ENCODE measurements around the gene RRP12. TPM values are rescaled to one million over a fixed set of nuclear protein-coding genes. Genes with fewer than 3 reads are reported as not detected.

RRP12 gene
- total RNA-seq, 1 donor from 2014 or later = 69.8 TPM

GRCh38 chr10:97325754-97326153 is 75.4 kb downstream of the RRP12 start:
- Mint-ChIP-seq H3K9me3 (no peaks in the 10 kb centered on the region), H3K27ac (no peak overlapping the region), H3K4me3 (ENCODE audit: low read depth) (no peak overlapping the region), H3K36me3 (ENCODE audit: low read depth) (peaks cover 18% of the 10 kb centered on the region), H3K4me1 (ENCODE audit: low read depth) (peaks cover 43% of the 10 kb centered on the region), H3K27me3 (ENCODE audit: low read depth) (peaks cover 4% of the 10 kb centered on the region)
- intact Hi-C loops (cut with micrococcal nuclease) = loop anchor here (5.0 to 10.0 kb wide), 2 partner anchors 77 to 741 kb away; partner anchors contain the start of genes RRP12 and TM9SF3
- no peak for DNase-seq (ENCODE audit: low spot score)

GRCh38 chr10:97323501-97323900 is 77.6 kb downstream of the RRP12 start:
- no peak overlapping the region for H3K4me3 Mint-ChIP-seq (ENCODE audit: low read depth)
- peaks cover 10% of the 10 kb centered on the region for H3K27me3 Mint-ChIP-seq (ENCODE audit: low read depth)
- intact Hi-C loops (cut with micrococcal nuclease) = loop anchor here (10.0 kb wide), 1 partner anchor 739 kb away; the partner anchor contains the start of gene TM9SF3
- peaks cover 5% of the 10 kb centered on the region for H3K36me3 Mint-ChIP-seq (ENCODE audit: low read depth)
- no peak overlapping the region for H3K27ac Mint-ChIP-seq
- H3K9me3 Mint-ChIP-seq = no peaks in the 10 kb centered on the region
- DNase-seq (ENCODE audit: low spot score) = no peak
- H3K4me1 Mint-ChIP-seq (ENCODE audit: low read depth) = peaks cover 39% of the 10 kb centered on the region

DNA sequence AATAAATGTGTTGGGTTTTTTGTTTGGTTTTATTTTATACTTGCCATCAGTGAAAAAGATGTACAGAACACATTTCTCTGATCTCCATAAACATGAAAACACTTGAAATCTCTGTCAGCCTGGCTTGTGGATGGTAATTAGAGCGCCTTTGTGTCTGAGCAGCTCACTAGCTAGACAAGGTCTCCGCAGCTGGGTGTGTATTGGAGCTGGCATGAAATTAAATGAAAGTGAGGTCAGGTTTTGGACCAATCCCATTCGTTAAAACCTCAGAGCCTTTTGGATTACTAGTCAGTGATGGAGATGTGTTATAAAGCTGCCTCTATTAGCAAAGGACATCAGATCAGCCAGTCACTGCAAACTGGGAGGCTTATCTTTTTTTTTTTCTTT is 79.3 kb downstream of the RRP12 start:
- Mint-ChIP-seq H3K9me3 (no peaks in the 10 kb centered on the region), H3K4me1 (ENCODE audit: low read depth) (peaks cover 26% of the 10 kb centered on the region), H3K27me3 (ENCODE audit: low read depth) (peaks cover 10% of the 10 kb centered on the region), H3K4me3 (ENCODE audit: low read depth) (peak overlapping the region; percentile 40), H3K27ac (no peak overlapping the region), H3K36me3 (ENCODE audit: low read depth) (peaks cover 5% of the 10 kb centered on the region)
- DNase-seq (ENCODE audit: low spot score) = no peak
- intact Hi-C loops (cut with micrococcal nuclease) = loop anchor here (10.0 kb wide), 1 partner anchor 737 kb away; the partner anchor contains the start of gene TM9SF3

- Mint-ChIP-seq H3K4me3 (ENCODE audit: low read depth) (peak overlapping the region; percentile 81), H3K9me3 (no peaks in the 10 kb centered on the region), H3K36me3 (ENCODE audit: low read depth) (peaks cover 5% of the 10 kb centered on the region), H3K27ac (no peak overlapping the region), H3K27me3 (ENCODE audit: low read depth) (peaks cover 10% of the 10 kb centered on the region), H3K4me1 (ENCODE audit: low read depth) (peaks cover 22% of the 10 kb centered on the region)
- intact Hi-C loops (cut with micrococcal nuclease) = loop anchor here (10.0 kb wide), 1 partner anchor 736 kb away; the partner anchor contains the start of gene TM9SF3
- DNase-seq (ENCODE audit: low spot score) = no peak
Observed at GRCh38 chr10:97321032-97321803, 79.9 kb downstream of the RRP12 start.

- no peak for DNase-seq (ENCODE audit: low spot score)
- H3K9me3 Mint-ChIP-seq = no peaks in the 10 kb centered on the region
- H3K36me3 Mint-ChIP-seq (ENCODE audit: low read depth) = peaks cover 5% of the 10 kb centered on the region
- peaks cover 19% of the 10 kb centered on the region for H3K4me1 Mint-ChIP-seq (ENCODE audit: low read depth)
- H3K4me3 Mint-ChIP-seq (ENCODE audit: low read depth) = peak overlapping the region; percentile 81
- intact Hi-C loops (cut with micrococcal nuclease) = loop anchor here (1.0 to 10.0 kb wide), 3 partner anchors 8 to 736 kb away; partner anchors contain the start of gene TM9SF3
- H3K27me3 Mint-ChIP-seq (ENCODE audit: low read depth) = peaks cover 10% of the 10 kb centered on the region
- peak overlapping the region; percentile 63 for H3K27ac Mint-ChIP-seq
Observed at GRCh38 chr10:97320480-97321031, 80.6 kb downstream of the RRP12 start.

DNA sequence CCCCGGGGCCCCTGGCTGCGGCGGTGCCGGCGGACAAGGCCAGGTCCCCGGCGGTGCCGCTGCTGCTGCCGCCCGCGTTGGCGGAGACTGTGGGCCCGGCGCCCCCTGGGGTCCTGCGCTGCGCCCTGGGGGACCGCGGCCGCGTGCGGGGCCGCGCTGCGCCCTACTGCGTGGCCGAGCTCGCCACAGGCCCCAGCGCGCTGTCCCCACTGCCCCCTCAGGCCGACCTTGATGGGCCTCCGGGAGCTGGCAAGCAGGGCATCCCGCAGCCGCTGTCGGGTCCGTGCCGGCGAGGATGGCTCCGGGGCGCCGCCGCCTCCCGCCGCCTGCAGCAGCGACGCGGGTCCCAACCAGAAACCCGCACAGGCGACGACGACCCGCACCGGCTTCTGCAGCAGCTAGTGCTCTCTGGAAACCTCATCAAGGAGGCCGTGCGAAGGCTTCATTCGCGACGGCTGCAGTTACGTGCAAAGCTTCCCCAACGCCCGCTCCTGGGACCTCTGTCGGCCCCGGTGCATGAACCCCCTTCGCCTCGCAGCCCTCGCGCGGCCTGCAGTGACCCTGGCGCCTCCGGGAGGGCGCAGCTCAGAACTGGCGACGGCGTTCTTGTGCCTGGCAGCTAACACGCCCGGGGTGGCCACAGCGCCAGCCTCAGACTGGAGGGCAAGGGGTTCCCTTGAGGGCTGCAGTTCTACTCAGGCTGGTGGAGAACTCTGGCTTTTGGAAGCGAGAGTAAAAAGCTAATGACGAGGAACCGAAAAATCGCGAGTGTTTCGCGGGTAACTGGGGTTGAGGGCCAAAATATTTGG is 81.3 kb downstream of the RRP12 start:
- Mint-ChIP-seq H3K4me3 (ENCODE audit: low read depth) (peak overlapping the region; percentile 81), H3K9me3 (no peaks in the 10 kb centered on the region), H3K36me3 (ENCODE audit: low read depth) (peaks cover 5% of the 10 kb centered on the region), H3K4me1 (ENCODE audit: low read depth) (peaks cover 19% of the 10 kb centered on the region), H3K27me3 (ENCODE audit: low read depth) (peaks cover 10% of the 10 kb centered on the region), H3K27ac (peak overlapping the region; percentile 63)
- DNase-seq (ENCODE audit: low spot score) = peak; percentile 53
- intact Hi-C loops (cut with micrococcal nuclease) = loop anchor here (1.0 to 10.0 kb wide), 4 partner anchors 8 to 735 kb away; partner anchors contain the start of genes MMS19, TM9SF3 and UBTD1

DNA sequence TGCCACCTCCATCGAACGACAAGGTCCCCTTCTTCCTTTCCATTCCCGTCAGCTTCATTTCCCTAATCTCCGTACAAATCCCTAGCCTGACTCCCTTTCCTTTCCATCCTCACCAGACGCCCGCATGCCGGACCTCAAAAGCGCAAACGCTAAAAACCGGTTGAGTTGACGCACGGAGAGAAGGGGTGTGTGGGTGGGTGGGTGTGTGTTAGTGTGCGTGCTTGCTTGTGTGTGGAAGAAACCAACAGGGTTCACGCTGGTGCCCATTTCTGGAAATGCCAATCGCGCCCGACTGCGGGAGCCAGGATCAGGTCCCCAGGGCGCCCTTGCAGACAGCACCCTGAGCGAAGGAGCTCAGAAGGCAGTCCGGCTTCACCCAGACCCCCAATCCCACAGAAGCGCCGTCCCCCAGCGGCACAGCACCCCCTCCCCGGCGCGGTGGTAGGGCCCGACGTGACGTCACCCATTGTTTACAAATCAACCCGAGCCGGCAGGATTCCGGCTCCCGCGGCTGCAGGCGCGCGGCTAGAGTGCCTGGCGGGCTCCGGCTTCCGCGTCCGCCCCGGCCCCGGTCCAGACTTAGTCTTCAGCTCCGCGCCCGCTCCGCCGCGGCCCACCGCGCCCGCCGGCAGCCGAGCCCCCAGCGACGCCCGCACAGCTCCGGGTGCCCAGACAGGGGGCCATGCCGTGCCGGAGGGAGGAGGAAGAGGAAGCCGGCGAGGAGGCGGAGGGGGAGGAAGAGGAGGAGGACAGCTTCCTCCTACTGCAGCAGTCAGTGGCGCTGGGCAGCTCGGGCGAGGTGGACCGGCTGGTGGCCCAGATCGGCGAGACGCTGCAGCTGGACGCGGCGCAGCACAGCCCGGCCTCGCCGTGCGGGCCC is 82.1 kb downstream of the RRP12 start, which contains the start of gene FRAT1:
FRAT1 (plus strand) TSS at position 500 of the 880 bp plus-strand sequence; CDS start at position 683, 183 bp downstream.
- peaks cover 5% of the 10 kb centered on the region for H3K36me3 Mint-ChIP-seq (ENCODE audit: low read depth)
- intact Hi-C loops (cut with micrococcal nuclease) = loop anchor here (1.0 to 5.0 kb wide), 2 partner anchors 27 to 178 kb away; partner anchors contain the start of genes ARHGAP19, MMS19 and UBTD1
- no peaks in the 10 kb centered on the region for H3K9me3 Mint-ChIP-seq
- H3K4me3 Mint-ChIP-seq (ENCODE audit: low read depth) = peak within 1 kb of the TSS; percentile 91
- peak within 1 kb of the TSS; percentile 99 for H3K27ac Mint-ChIP-seq
- DNase-seq (ENCODE audit: low spot score) = peak; percentile 89
- H3K27me3 Mint-ChIP-seq (ENCODE audit: low read depth) = peaks cover 10% of the 10 kb centered on the region
- peaks cover 19% of the 10 kb centered on the region for H3K4me1 Mint-ChIP-seq (ENCODE audit: low read depth)

DNA sequence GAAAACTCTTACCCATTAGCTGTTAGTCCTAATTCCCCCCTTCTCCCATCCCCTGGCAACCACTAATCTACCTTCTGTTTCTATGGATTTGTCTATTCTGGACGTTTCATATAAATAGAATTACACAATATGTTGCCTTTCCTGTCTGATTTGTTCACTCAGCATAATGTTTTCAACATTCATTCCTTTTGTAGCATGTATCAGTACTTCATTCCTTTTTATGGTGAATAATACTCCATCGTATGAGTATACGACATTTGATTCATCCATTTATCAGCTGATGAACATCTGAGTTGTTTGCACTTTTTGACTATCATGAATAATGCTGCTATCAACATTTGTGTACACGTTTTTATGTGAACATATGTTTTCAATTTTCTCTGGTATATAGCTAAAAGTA is 86.5 kb downstream of the RRP12 start:
- no peaks in the 10 kb centered on the region for H3K27me3 Mint-ChIP-seq (ENCODE audit: low read depth)
- no peaks in the 10 kb centered on the region for H3K36me3 Mint-ChIP-seq (ENCODE audit: low read depth)

GRCh38 chr10:97312897-97313296 is 88.2 kb downstream of the RRP12 start:
- intact Hi-C loops (cut with micrococcal nuclease) = no loop called here
- Mint-ChIP-seq H3K36me3 (ENCODE audit: low read depth) (no peaks in the 10 kb centered on the region), H3K4me3 (ENCODE audit: low read depth) (no peak overlapping the region), H3K4me1 (ENCODE audit: low read depth) (no peaks in the 10 kb centered on the region), H3K27me3 (ENCODE audit: low read depth) (no peaks in the 10 kb centered on the region), H3K9me3 (no peaks in the 10 kb centered on the region), H3K27ac (no peak overlapping the region)
- DNase-seq (ENCODE audit: low spot score) = no peak

More for the DNA sequence above, 86.5 kb downstream of the RRP12 start:
- Mint-ChIP-seq H3K4me3 (ENCODE audit: low read depth) (no peak overlapping the region), H3K9me3 (no peaks in the 10 kb centered on the region), H3K4me1 (ENCODE audit: low read depth) (peaks cover 4% of the 10 kb centered on the region), H3K27ac (no peak overlapping the region)
- intact Hi-C loops (cut with micrococcal nuclease) = loop anchor here (5.0 kb wide), 1 partner anchor 183 kb away; the partner anchor contains the start of genes MMS19 and UBTD1
- DNase-seq (ENCODE audit: low spot score) = no peak

- no peak overlapping the region for H3K4me3 Mint-ChIP-seq (ENCODE audit: low read depth)
- H3K27me3 Mint-ChIP-seq (ENCODE audit: low read depth) = peaks cover 3% of the 10 kb centered on the region
- H3K9me3 Mint-ChIP-seq = no peaks in the 10 kb centered on the region
- no peak for DNase-seq (ENCODE audit: low spot score)
- no peak overlapping the region for H3K27ac Mint-ChIP-seq
- intact Hi-C loops (cut with micrococcal nuclease) = no loop called here
- peaks cover 3% of the 10 kb centered on the region for H3K4me1 Mint-ChIP-seq (ENCODE audit: low read depth)
- no peaks in the 10 kb centered on the region for H3K36me3 Mint-ChIP-seq (ENCODE audit: low read depth)
Observed at GRCh38 chr10:97311111-97311626, 90.0 kb downstream of the RRP12 start.

DNA sequence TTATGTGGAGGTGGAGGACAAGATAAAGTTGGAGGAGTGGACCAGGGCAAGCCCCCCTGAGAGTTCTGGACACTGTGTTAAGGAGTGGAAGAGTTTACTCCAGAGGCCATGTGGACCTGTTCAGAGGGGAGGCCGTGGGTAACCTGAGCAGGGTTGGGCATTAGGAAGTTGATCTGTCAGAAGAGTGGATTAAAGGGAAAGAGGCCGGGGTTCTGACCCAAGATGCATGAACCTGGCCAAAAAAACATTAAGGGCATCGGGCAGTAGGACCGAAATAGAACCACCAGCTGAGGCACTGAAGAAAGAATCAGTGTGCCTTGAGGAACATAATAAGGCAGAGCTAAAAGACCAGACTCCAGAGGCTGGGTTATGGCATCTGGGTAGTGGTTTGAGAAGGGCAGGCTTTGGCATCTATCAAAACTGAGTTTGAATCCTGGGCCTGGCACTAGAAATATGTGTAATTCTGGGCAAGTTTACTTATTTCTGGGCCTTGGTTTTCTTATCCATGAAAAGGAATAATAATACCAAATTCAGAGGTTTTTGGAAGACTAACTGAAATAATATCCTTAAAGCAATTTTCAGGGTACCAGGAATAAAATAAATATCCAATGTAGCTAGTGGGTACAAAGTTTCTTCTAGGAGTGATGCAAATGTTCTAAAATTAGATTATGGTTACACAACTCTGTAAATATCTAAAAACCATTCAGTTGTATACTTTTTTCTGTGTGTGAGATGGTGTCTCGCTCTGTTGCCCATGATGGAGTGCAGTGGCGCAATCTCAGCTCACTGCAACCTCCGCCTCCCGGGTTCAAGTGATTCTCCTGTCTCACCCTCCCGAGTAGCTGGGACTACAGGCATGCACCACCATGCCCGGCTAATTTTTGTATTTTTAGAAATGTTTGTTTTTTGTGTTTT is 93.0 kb downstream of the RRP12 start:
- Mint-ChIP-seq H3K4me1 (ENCODE audit: low read depth) (peaks cover 3% of the 10 kb centered on the region), H3K9me3 (no peaks in the 10 kb centered on the region), H3K4me3 (ENCODE audit: low read depth) (no peak overlapping the region), H3K27me3 (ENCODE audit: low read depth) (peaks cover 3% of the 10 kb centered on the region), H3K27ac (no peak overlapping the region), H3K36me3 (ENCODE audit: low read depth) (no peaks in the 10 kb centered on the region)
- no peak for DNase-seq (ENCODE audit: low spot score)
- intact Hi-C loops (cut with micrococcal nuclease) = no loop called here
